Ectodermal cell (in vitro differentiated cells): Measurements from ENCODE around the gene CRISP2.

Source experiments
- H3K27ac ChIP-seq: 2 replicates; pipeline ENCODE4 v1.7.0; 2013; ENCODE audit warnings: mild to moderate bottlenecking, low read depth, low read length; ENCODE audit not compliant: insufficient read depth, poor library complexity, severe bottlenecking
- H3K27me3 ChIP-seq: 2 replicates; pipeline ENCODE4 v1.7.0; 2013; ENCODE audit warnings: mild to moderate bottlenecking, low read length; ENCODE audit not compliant: insufficient read depth, control insufficient read depth, poor library complexity, severe bottlenecking
- H3K36me3 ChIP-seq: one replicate; pipeline ENCODE4 v1.7.0; 2013; ENCODE audit warnings: low read length; ENCODE audit not compliant: control insufficient read depth, insufficient read depth
- H3K4me1 ChIP-seq: one replicate; pipeline ENCODE4 v1.7.0; 2013; ENCODE audit warnings: low read length; ENCODE audit not compliant: control insufficient read depth, insufficient read depth
- H3K4me3 ChIP-seq: 2 replicates; pipeline ENCODE4 v1.7.0; 2013; ENCODE audit warnings: low read depth, low read length, control low read depth; ENCODE audit not compliant: insufficient read depth
- H3K9me3 ChIP-seq: 2 replicates; pipeline ENCODE4 v1.7.0; 2013; ENCODE audit warnings: mild to moderate bottlenecking, low read length, moderate library complexity; ENCODE audit not compliant: control insufficient read depth
- WGBS, 2 experiments: methylation state at CpG; one replicate each; pipeline ENCODE4 v1.1.7; 2013; ENCODE audit warnings: missing lambda C conversion rate in 2 of 2; 5-methylcytosine and 5-hydroxymethylcytosine counted together

CRISP2 gene

DNA sequence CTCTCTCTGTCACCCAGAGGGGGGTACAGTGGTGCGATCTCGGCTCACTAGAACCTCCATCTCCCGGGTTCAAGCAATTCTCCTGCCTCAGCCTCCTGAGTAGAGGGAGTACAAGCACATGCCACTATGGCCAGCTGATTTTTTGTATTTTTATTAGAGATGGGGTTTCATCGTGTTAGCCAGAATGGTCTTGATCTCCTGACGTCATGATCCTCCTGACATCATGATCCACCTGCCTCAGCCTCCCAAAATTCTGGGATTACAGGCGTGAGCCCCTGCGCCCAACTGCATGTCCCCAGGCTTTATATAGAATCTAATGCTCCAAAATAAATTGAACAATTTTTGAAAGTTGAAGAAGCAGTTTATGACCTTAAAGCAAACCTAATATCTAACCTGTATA, 7.0 kb upstream of the CRISP2 start:
- no peaks in the 10 kb centered on the region for H3K4me1 ChIP-seq
- no peaks in the 10 kb centered on the region for H3K27me3 ChIP-seq
- H3K9me3 ChIP-seq: peaks cover 2% of the 10 kb centered on the region
- no peak overlapping the region for H3K4me3 ChIP-seq
- H3K27ac ChIP-seq: no peak overlapping the region
- H3K36me3 ChIP-seq: no peaks in the 10 kb centered on the region
- WGBS, 2 experiments: 93 to 97% methylated on average over 7 of the region's 7 CpGs

- Histone ChIP-seq H3K27me3 (no peaks in the 10 kb centered on the region), H3K27ac (no peak overlapping the region), H3K4me1 (no peaks in the 10 kb centered on the region), H3K4me3 (no peak overlapping the region), H3K36me3 (no peaks in the 10 kb centered on the region), H3K9me3 (no peaks in the 10 kb centered on the region)
These were observed 14.9 kb downstream of the CRISP2 start for GRCh38 chr6:49698478-49698877.

DNA sequence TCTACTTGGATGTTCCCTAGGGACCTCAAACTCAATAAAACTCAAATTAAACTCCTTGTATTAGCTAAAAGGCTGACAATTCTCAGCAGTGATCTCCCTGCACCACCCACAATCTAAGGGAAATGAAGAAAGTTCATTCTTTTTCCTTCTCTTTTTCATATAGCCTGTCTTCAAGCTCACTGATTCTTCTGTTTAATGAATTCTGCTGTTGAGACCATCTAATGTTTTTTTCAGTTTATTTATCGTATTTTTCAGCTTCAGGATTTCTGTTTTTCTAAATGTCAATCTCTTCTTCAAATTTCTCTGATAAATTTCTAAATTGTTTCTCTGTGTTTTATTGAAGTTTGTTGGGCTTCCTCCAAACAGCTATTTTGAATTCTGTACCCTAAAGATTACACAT, 19.8 kb downstream of the CRISP2 start:
- Histone ChIP-seq H3K27me3 (no peaks in the 10 kb centered on the region), H3K27ac (no peak overlapping the region), H3K4me3 (no peak overlapping the region), H3K36me3 (no peaks in the 10 kb centered on the region), H3K9me3 (no peaks in the 10 kb centered on the region), H3K4me1 (no peaks in the 10 kb centered on the region)
- 100% methylated on average over 1 of the region's 1 CpG; no CpG with 5 or more reads in 1 of the 2 experiments for WGBS, 2 experiments

DNA sequence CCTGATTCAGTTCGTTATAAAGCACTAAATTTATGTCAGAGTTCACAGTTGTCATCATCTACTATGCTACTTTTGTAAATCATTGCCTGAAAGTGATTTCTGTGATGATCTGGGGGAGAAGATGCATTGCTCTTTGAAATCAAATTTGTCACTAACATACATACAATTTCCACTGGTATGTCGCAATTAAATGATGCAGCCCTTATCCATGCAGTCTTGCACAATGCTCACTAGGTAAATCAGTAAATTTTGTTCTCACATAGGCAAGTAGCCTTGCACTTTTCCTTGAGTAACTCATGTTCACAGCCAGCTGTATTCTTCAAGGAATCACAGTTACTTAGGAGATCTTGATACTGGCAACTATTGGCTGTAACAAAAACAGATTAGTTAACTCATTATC, 20.8 kb downstream of the CRISP2 start:
- WGBS, 2 experiments: 96% methylated on average over 2 of the region's 2 CpGs
- Histone ChIP-seq H3K9me3 (no peaks in the 10 kb centered on the region), H3K27ac (no peak overlapping the region), H3K36me3 (no peaks in the 10 kb centered on the region), H3K4me1 (no peaks in the 10 kb centered on the region), H3K4me3 (no peak overlapping the region), H3K27me3 (no peaks in the 10 kb centered on the region)

DNA sequence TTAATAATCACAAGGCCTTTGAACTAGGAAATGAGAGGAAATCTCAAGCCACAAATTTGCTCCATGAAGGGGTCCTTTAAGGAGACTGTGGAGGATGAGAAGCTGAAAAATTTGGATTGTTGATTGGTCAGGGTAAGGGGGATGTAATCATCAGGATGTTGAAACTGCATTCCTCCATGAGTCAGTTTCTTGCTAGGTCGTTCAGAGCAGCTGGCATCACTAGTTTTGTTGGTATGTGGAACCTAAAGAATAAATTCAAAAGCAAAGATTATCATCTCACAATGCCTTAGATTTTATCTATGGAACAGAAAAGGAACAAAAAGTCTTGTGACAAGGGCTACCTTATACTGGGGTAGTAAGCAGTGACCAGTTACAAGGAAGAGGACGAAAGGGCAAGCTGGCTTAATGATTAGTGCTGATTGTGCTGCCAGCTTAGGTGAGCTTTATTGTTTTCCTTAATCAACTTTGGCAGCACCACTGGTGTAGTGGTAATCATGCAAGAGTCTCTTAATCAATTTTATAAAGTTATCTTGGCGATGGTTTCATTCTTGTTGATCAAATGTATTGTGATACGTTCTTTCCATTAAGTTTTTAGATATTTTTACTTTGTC, 36.6 kb downstream of the CRISP2 start:
- 74 to 88% methylated on average over 2 to 3 of the region's 4 CpGs for WGBS, 2 experiments

DNA sequence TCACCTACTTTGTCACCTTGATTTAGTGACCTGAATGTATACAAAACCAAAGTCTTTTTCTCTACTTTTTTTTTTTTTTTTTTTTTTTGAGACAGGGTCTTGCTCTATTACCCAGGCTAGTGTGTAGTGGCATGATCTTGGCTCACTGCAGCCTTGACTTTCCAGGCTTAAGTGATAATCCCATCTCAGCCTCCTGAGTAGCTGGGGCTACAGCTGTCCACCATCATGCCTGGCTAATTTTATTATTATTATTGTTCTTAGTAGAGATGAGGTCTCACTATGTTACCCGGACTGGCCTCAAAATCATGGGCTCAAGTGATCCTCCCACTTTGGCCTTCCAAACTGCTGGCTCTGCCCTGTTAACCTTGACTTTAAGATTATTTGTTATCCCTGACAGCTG, 37.5 kb downstream of the CRISP2 start:
- 86 to 88% methylated on average over 1 of the region's 1 CpG for WGBS, 2 experiments
- no peak overlapping the region for H3K4me3 ChIP-seq

More for the DNA sequence above, 36.6 kb downstream of the CRISP2 start:
- no peak overlapping the region for H3K27ac ChIP-seq
- H3K36me3 ChIP-seq: no peaks in the 10 kb centered on the region
- no peaks in the 10 kb centered on the region for H3K27me3 ChIP-seq
- H3K4me1 ChIP-seq: no peaks in the 10 kb centered on the region
- no peak overlapping the region for H3K4me3 ChIP-seq
- no peaks in the 10 kb centered on the region for H3K9me3 ChIP-seq

GRCh38 chr6:49668083-49668511, 45.2 kb downstream of the CRISP2 start:
- no peaks in the 10 kb centered on the region for H3K9me3 ChIP-seq
- H3K4me3 ChIP-seq: no peak overlapping the region
- no peaks in the 10 kb centered on the region for H3K36me3 ChIP-seq
- no peak overlapping the region for H3K27ac ChIP-seq
- H3K4me1 ChIP-seq: no peaks in the 10 kb centered on the region
- H3K27me3 ChIP-seq: no peaks in the 10 kb centered on the region

More for the DNA sequence above, 37.5 kb downstream of the CRISP2 start:
- no peaks in the 10 kb centered on the region for H3K27me3 ChIP-seq
- H3K36me3 ChIP-seq: no peaks in the 10 kb centered on the region
- H3K27ac ChIP-seq: no peak overlapping the region
- no peaks in the 10 kb centered on the region for H3K9me3 ChIP-seq
- H3K4me1 ChIP-seq: no peaks in the 10 kb centered on the region

- WGBS, 2 experiments: 91 to 94% methylated on average over 4 to 5 of the region's 5 CpGs
- no peaks in the 10 kb centered on the region for H3K27me3 ChIP-seq
These were observed 46.2 kb downstream of the CRISP2 start for GRCh38 chr6:49666930-49667757.

DNA sequence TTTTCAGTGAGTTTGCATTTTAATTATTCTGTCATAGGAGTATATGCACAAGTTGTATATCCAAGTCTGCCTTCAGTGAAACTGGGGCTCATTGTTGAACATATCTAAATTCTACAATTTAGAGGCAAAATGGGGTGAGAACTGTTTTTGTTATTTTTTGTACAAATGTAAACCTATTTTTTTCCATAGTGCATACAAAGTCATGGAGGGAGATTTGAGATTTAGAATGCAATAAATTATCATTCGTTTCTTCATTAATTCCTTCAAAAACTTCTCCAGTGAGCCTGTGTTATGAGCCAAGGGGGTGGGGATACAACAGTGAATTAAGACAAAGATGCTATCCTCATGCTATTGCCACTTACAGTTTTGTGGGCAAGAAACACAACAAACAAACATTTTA, 46.9 kb downstream of the CRISP2 start:
- no peak overlapping the region for H3K27ac ChIP-seq
- H3K36me3 ChIP-seq: no peaks in the 10 kb centered on the region
- H3K4me1 ChIP-seq: no peaks in the 10 kb centered on the region
- 71% methylated on average over 1 of the region's 1 CpG; no CpG with 5 or more reads in 1 of the 2 experiments for WGBS, 2 experiments
- no peaks in the 10 kb centered on the region for H3K9me3 ChIP-seq
- no peak overlapping the region for H3K4me3 ChIP-seq
- no peaks in the 10 kb centered on the region for H3K27me3 ChIP-seq

More at GRCh38 chr6:49666930-49667757, 46.2 kb downstream of the CRISP2 start:
- no peak overlapping the region for H3K27ac ChIP-seq
- no peaks in the 10 kb centered on the region for H3K4me1 ChIP-seq
- H3K4me3 ChIP-seq: no peak overlapping the region
- H3K36me3 ChIP-seq: no peaks in the 10 kb centered on the region
- H3K9me3 ChIP-seq: no peaks in the 10 kb centered on the region

DNA sequence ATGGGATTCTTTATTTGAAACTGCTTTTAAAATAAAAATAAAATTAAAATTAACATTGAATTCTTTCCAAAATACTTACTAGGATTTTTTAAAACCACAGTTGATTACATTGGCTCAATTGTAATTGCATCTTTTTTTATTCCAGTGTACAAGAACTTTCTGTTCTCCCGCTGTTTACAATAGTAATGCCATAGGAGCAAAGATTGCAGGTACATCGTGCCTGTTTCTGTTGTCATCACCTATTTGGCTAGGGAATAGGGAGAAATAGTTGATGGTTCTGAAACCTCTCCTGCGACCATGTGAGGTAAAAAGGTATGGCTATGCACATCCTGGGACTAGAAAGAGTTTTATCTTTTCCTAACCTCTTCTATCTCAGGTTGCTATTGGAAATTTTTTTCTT, 48.5 kb downstream of the CRISP2 start:
- Histone ChIP-seq H3K4me1 (no peaks in the 10 kb centered on the region), H3K36me3 (no peaks in the 10 kb centered on the region), H3K4me3 (no peak overlapping the region), H3K9me3 (no peaks in the 10 kb centered on the region), H3K27ac (no peak overlapping the region), H3K27me3 (no peaks in the 10 kb centered on the region)
- 89 to 94% methylated on average over 3 of the region's 3 CpGs for WGBS, 2 experiments
